Thyroid gland (tissue), 4 donors: ENCODE results near the gene APOA4.

Experiments used
- CTCF ChIP-seq, 6 experiments: fragments of 200-600 bp in 3 of 6; fragments of 450-650 bp in 3 of 6; sonication (generic) in 3 of 6; IDR thresholded peaks; one replicate each; pipeline ENCODE4 v1.5.1; 2016 to 2019; ENCODE audit warnings: antibody characterized with exemption in 6 of 6, mild to moderate bottlenecking in 2 of 6, inconsistent platforms in 1 of 6, moderate library complexity in 1 of 6
- POLR2A ChIP-seq, 2 donors: fragments of 450-650 bp; IDR thresholded peaks; one replicate each; pipeline ENCODE4 v1.6.1; 2017; ENCODE audit warnings: antibody characterized with exemption in 2 of 2, mild to moderate bottlenecking in 2 of 2, moderate library complexity in 1 of 2

- TF ChIP-seq CTCF (IDR thresholded peaks at IDR 0.05): no peak
- no peak for TF ChIP-seq POLR2A (IDR thresholded peaks at IDR 0.05)
Observed at GRCh38 chr11:116864531-116864930, 41.4 kb upstream of the APOA4 start.
